Effector memory CD4-positive, alpha-beta T cell (primary cell): ENCODE data around the gene NFKBIZ.
A peak's percentile ranks its signal among the peaks of the same experiment; 100 is the strongest.

Source experiments
- DNase-seq, 3 donors: peaks; one replicate each; pipeline ENCODE4 v3.0.0-alpha.2; 2020
- H3K27ac ChIP-seq: 2 replicates; pipeline ENCODE4 v1.7.0; 2013; ENCODE audit warnings: mild to moderate bottlenecking, low read length, moderate library complexity; ENCODE audit not compliant: insufficient read depth, poor library complexity, severe bottlenecking
- H3K27me3 ChIP-seq: replicated peaks from 2 replicates; pipeline ENCODE4 v1.7.0; 2013; ENCODE audit warnings: mild to moderate bottlenecking, low read length; ENCODE audit not compliant: insufficient read depth, control insufficient read depth, poor library complexity, severe bottlenecking
- H3K36me3 ChIP-seq: 2 replicates; pipeline ENCODE4 v1.7.0; 2013; ENCODE audit warnings: mild to moderate bottlenecking, low read length, moderate library complexity; ENCODE audit not compliant: control insufficient read depth, insufficient read depth
- H3K4me1 ChIP-seq: 2 replicates; pipeline ENCODE4 v1.7.0; 2013; ENCODE audit warnings: low read length, mild to moderate bottlenecking; ENCODE audit not compliant: control insufficient read depth, insufficient read depth, poor library complexity, severe bottlenecking
- H3K4me3 ChIP-seq: 2 replicates; pipeline ENCODE4 v1.7.0; 2013; ENCODE audit warnings: low read length, low read depth, mild to moderate bottlenecking; ENCODE audit not compliant: insufficient read depth, poor library complexity, severe bottlenecking
- H3K9me3 ChIP-seq: 2 replicates; pipeline ENCODE4 v1.7.0; 2013; ENCODE audit warnings: mild to moderate bottlenecking, low read length, moderate library complexity; ENCODE audit not compliant: control insufficient read depth

Gene NFKBIZ

DNA sequence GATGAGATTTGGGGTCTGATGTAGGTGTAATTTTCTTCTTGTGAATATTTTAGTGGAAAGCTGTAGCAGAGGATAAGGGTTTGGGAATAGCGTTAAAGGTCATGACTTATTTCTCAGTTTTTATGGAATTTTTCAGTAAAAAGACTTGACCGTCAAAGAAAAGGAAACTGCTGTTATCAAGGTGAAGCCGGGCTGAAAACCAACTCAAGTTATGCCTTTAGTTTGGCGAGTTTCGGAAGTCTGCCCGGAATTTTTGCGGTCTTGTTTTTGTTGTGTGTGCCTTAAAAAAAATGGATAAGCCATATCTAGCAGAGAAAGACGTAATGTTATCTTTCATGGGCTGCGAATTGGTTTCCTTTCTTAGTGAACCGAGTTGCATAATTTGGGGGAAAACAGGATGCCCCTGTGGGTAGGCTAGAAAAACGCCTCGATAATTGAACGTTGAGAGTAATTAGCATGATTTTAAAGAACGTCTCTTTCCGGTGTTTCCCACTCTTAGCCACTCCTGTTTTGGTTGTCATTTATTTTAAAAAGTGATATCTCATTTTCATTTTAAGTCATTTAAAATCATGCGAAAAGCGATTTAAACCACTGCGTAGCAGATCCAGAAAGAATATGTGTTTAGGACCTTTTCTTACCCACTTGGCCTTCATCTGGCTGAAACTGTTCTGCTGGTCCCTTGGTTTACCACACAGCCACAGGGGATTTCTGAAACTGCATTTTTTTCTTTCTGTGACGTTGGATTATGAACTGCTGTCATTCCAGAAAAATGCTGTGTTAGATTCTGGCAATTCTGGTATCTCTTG lies 1.1 kb downstream of the NFKBIZ start:
- Histone ChIP-seq H3K27ac (peak overlapping the region; percentile 99), H3K4me1 (peaks cover 9% of the 10 kb centered on the region), H3K36me3 (peaks cover 39% of the 10 kb centered on the region), H3K4me3 (peak overlapping the region; percentile 95), H3K27me3 (no peaks in the 10 kb centered on the region), H3K9me3 (no peaks in the 10 kb centered on the region)
- peak; percentile 50 to 54 (median 53) for DNase-seq

DNA sequence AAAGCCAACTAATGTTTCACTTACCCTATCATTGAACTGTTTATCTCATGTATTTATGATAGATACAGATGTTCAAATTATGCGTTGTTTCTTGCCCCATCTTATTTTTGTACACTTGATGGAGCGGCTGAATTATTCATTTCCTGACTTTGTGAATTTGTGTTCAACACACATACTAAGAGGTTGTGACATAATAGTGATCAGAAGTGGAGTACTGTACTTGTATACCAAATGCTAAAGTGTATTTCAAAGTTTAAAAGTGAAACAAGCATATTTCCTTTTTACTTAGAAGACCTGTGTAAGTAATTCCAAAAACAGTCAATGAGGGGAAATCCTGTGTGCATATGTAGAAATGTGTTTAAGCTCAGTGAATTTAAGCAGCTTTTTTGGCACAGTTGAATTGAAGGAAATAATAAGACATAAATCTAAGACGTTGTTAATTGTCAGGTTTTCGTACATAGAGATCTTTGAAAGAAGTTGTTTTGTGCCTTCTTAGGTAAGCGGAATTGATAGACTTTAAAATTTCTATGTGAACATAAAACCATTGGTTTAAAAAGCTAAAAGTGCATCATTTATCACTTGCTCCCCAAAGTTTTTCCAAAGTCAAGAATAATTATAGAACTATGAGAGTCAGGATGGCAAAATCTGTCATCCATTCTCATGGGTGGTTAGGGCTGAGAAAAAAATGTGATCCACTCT lies 1.9 kb downstream of the NFKBIZ start:
- H3K36me3 ChIP-seq: peaks cover 46% of the 10 kb centered on the region
- H3K4me3 ChIP-seq: peak overlapping the region; percentile 95
- peak overlapping the region; percentile 99 for H3K27ac ChIP-seq
- DNase-seq: no peak
- no peaks in the 10 kb centered on the region for H3K27me3 ChIP-seq
- H3K9me3 ChIP-seq: no peaks in the 10 kb centered on the region
- peaks cover 9% of the 10 kb centered on the region for H3K4me1 ChIP-seq

DNA sequence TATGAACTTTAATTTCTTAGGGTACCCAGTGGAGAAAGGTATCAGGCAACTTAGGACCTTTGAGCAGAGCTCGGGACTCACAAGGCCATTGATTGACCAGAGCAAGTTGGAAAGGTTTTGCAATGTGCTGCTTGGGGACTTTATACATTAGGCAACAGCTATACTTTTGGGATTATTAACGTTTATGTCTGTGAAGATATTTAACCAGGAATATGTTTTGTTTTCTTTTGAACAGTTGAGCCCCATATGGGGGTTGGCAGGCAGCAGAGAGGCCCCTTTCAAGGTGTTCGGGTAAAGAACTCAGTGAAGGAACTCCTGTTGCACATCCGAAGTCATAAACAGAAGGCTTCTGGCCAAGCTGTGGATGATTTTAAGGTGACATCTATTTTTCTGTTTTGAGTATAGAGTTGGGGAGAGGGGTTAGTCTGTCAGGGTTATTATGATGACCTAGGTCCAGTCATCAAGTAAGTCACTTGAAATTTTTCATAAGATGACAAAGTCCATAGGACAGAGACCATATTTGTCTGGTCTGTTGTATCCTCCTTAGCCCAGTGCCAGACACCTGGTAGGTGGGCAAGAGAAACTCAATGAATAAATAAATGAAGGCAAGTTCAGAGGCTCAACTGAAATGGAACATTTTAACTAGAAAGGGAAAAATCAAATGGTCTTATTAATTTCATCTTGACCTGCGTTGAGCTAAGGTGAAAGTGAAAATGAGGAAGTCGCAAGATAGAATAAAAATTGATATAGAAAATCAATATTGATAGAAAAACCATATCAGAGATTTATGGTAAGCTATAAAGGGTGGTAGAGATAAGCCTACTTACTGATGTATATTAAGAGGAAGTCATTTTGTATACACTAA lies 2.8 kb downstream of the NFKBIZ start:
- DNase-seq: no peak
- peak overlapping the region; percentile 99 for H3K27ac ChIP-seq
- peak overlapping the region; percentile 95 for H3K4me3 ChIP-seq

DNA sequence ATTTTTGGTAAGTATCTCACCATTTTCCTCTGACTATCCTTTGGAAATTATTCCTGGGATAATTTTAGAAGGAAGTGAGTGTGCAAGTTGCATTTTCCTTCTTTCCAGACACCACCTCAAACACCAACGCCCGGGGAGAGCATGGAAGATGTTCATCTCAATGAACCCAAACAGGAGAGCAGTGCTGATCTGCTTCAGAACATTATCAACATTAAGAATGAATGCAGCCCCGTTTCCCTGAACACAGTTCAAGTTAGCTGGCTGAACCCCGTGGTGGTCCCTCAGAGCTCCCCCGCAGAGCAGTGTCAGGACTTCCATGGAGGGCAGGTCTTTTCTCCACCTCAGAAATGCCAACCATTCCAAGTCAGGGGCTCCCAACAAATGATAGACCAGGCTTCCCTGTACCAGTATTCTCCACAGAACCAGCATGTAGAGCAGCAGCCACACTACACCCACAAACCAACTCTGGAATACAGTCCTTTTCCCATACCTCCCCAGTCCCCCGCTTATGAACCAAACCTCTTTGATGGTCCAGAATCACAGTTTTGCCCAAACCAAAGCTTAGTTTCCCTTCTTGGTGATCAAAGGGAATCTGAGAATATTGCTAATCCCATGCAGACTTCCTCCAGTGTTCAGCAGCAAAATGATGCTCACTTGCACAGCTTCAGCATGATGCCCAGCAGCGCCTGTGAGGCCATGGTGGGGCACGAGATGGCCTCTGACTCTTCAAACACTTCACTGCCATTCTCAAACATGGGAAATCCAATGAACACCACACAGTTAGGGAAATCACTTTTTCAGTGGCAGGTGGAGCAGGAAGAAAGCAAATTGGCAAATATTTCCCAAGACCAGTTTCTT lies 3.9 kb downstream of the NFKBIZ start:
- no peak overlapping the region for H3K4me3 ChIP-seq

More for the DNA sequence above, 2.8 kb downstream of the NFKBIZ start:
- Histone ChIP-seq H3K27me3 (no peaks in the 10 kb centered on the region), H3K9me3 (no peaks in the 10 kb centered on the region), H3K36me3 (peaks cover 54% of the 10 kb centered on the region), H3K4me1 (peaks cover 9% of the 10 kb centered on the region)

DNA sequence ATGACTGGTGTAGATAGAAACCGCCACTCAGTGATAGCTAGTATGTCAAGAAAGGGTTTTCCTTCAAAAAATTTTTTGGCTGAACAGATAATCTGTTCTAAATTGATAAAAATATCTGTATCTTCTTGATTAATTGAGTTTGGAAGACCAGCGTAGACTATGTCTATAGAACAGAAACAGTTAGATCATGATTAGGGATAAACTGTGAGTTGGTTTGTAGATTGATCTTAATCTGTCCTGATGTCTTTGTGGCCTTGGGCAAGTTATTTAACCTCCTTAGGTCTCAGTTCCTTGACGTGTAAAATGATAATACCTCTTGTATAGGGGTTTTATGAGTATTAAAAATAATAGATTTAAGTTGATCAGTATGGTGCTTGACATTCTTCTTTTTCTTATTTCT lies 4.7 kb downstream of the NFKBIZ start:
- Histone ChIP-seq H3K27ac (no peak overlapping the region), H3K9me3 (no peaks in the 10 kb centered on the region), H3K4me1 (peaks cover 12% of the 10 kb centered on the region), H3K27me3 (no peaks in the 10 kb centered on the region), H3K36me3 (peaks cover 72% of the 10 kb centered on the region), H3K4me3 (no peak overlapping the region)
- no peak for DNase-seq

More for the DNA sequence above, 3.9 kb downstream of the NFKBIZ start:
- H3K27me3 ChIP-seq: no peaks in the 10 kb centered on the region
- no peaks in the 10 kb centered on the region for H3K9me3 ChIP-seq
- peaks cover 12% of the 10 kb centered on the region for H3K4me1 ChIP-seq
- peaks cover 64% of the 10 kb centered on the region for H3K36me3 ChIP-seq
- DNase-seq: no peak
- H3K27ac ChIP-seq: no peak overlapping the region

DNA sequence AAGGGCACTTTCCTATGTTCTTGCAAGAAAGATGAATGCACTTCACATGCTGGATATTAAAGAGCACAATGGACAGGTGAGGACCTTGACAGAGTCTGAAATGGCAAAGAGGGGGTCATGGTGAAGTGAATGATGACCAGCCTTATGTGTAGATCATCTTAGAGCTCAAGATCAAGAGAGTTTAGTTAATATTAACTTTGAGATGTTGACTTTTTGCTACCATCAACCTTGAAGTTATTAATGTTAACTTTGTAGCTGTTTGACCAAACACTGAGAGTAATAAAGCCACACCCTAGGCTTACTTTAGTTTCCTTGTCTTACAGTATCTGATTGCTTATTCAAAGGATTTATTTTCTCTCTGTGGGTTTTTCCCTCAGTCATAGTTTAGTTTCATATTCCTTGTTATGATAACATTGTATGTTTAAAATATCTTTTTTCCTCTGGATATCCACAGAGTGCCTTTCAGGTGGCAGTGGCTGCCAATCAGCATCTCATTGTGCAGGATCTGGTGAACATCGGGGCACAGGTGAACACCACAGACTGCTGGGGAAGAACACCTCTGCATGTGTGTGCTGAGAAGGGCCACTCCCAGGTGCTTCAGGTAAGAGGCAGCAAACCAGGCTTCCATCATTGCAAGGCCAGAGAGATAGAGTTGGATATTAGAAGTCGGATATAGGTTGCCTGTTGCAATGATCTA lies 5.4 kb downstream of the NFKBIZ start:
- Histone ChIP-seq H3K4me3 (no peak overlapping the region), H3K4me1 (peaks cover 12% of the 10 kb centered on the region), H3K27ac (no peak overlapping the region), H3K27me3 (no peaks in the 10 kb centered on the region), H3K36me3 (peaks cover 80% of the 10 kb centered on the region), H3K9me3 (no peaks in the 10 kb centered on the region)
- DNase-seq: no peak

DNA sequence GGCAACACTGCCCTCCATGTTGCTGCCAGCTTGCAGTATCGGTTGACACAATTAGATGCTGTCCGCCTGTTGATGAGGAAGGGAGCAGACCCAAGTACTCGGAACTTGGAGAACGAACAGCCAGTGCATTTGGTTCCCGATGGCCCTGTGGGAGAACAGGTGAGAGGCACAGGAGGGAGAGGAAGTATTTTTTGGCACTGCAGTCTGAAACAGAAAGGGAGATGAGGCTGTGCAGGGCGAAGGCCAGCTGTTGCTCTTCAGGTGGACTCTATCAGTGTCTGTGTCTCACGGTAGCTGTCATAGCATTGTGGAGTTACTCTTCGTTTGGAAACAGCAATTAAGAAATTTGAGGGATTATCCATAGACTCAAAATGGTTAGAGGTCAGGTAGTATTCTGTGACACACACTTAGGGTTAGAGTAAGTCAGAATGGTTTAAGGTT lies 8.0 kb downstream of the NFKBIZ start:
- Histone ChIP-seq H3K4me1 (peaks cover 3% of the 10 kb centered on the region), H3K27ac (no peak overlapping the region), H3K9me3 (no peaks in the 10 kb centered on the region), H3K4me3 (no peak overlapping the region), H3K27me3 (no peaks in the 10 kb centered on the region), H3K36me3 (peaks cover 76% of the 10 kb centered on the region)
- DNase-seq: no peak

DNA sequence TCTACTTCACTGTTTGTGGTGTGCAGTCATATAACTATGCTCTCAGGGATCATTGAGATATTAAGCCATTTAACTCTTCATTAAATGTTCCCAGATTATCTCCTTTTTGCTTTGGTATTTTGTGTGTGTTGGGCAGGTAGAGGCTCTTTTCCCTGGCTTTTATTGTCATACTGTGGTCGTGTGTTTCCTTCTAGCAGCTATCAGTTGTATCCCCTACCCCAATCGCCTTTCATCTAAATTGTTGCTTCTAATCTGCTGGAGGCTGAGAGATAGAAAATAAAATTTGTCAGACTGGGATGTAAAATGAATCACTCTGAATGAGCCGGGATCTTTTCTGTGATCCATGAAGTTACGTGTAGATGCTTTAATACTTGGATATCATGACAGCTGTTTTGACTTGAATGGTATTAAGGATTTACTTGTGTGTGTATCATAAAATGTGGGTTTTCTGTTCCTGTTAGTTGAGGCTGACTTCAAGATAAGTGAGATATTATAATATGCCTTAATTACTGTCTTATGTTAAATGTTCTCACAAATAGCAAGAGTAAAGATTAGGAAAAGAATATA lies 9.2 kb downstream of the NFKBIZ start:
- H3K9me3 ChIP-seq: no peaks in the 10 kb centered on the region
- no peak for DNase-seq
- H3K4me1 ChIP-seq: peaks cover 3% of the 10 kb centered on the region
- H3K27ac ChIP-seq: no peak overlapping the region
- H3K27me3 ChIP-seq: no peaks in the 10 kb centered on the region
- no peak overlapping the region for H3K4me3 ChIP-seq
- H3K36me3 ChIP-seq: peaks cover 64% of the 10 kb centered on the region
